ENCODE measurements around the gene RPSA.

Gene RPSA

GRCh38 chr3:39427506-39427905, 21.0 kb downstream of the RPSA start:
- H3K79me2 ChIP-seq (ENCODE audit: insufficient read depth, low read length), result no peaks in the 10 kb centered on the region
- H3K36me3 ChIP-seq (ENCODE audit: insufficient read depth, low read length), result no peaks in the 10 kb centered on the region
- no peak overlapping the region for H2AFZ ChIP-seq (ENCODE audit: low read length)
- H3K9ac ChIP-seq (ENCODE audit: low read depth, low read length, poor library complexity, severe bottlenecking), result no peak overlapping the region
- no peaks in the 10 kb centered on the region for H3K9me2 ChIP-seq (replicated peaks; ENCODE audit: low read depth, low read length)
- no peaks in the 10 kb centered on the region for H4K20me1 ChIP-seq (ENCODE audit: insufficient read depth, low read length, poor library complexity, severe bottlenecking)
- no peak overlapping the region for H3K4me3 ChIP-seq (ENCODE audit: low read length, poor library complexity, severe bottlenecking)
- no peaks in the 10 kb centered on the region for H3K4me1 ChIP-seq (ENCODE audit: insufficient read depth, low read length, poor library complexity, severe bottlenecking)
- no peaks in the 10 kb centered on the region for H3K9me3 ChIP-seq (ENCODE audit: insufficient read depth, low read depth, low read length)
- no peaks in the 10 kb centered on the region for H3F3A ChIP-seq (ENCODE audit: low read depth)
- no peak overlapping the region for H3K4me2 ChIP-seq (ENCODE audit: low read depth, low read length, poor library complexity, severe bottlenecking)
- TF ChIP-seq CTCF (conservative IDR thresholded peaks at IDR 0.05; ENCODE audit: low read length) (no peak), EZH2phosphoT487 (IDR thresholded peaks at IDR 0.05; ENCODE audit: borderline replicate concordance) (no peak)
- H3K27me3 ChIP-seq (ENCODE audit: insufficient read depth, low read length, poor library complexity, severe bottlenecking), result no peaks in the 10 kb centered on the region

- Histone ChIP-seq H3K4me2 (ENCODE audit: low read depth, low read length, poor library complexity, severe bottlenecking) (no peak overlapping the region), H4K20me1 (ENCODE audit: insufficient read depth, low read length, poor library complexity, severe bottlenecking) (no peaks in the 10 kb centered on the region), H3K27me3 (ENCODE audit: insufficient read depth, low read length, poor library complexity, severe bottlenecking) (no peaks in the 10 kb centered on the region), H3K9ac (ENCODE audit: low read depth, low read length, poor library complexity, severe bottlenecking) (no peak overlapping the region), H3F3A (ENCODE audit: low read depth) (no peaks in the 10 kb centered on the region), H3K4me1 (ENCODE audit: insufficient read depth, low read length, poor library complexity, severe bottlenecking) (no peaks in the 10 kb centered on the region), H3K4me3 (ENCODE audit: low read length, poor library complexity, severe bottlenecking) (no peak overlapping the region), H2AFZ (ENCODE audit: low read length) (no peak overlapping the region), H3K79me2 (ENCODE audit: insufficient read depth, low read length) (no peaks in the 10 kb centered on the region), H3K9me2 (replicated peaks; ENCODE audit: low read depth, low read length) (no peaks in the 10 kb centered on the region), H3K36me3 (ENCODE audit: insufficient read depth, low read length) (no peaks in the 10 kb centered on the region), H3K9me3 (ENCODE audit: insufficient read depth, low read depth, low read length) (no peaks in the 10 kb centered on the region)
- TF ChIP-seq CTCF (conservative IDR thresholded peaks at IDR 0.05; ENCODE audit: low read length) (no peak), EZH2phosphoT487 (IDR thresholded peaks at IDR 0.05; ENCODE audit: borderline replicate concordance) (no peak)
Observed at GRCh38 chr3:39428745-39429201, 22.3 kb downstream of the RPSA start.

GRCh38 chr3:39429466-39429865, 22.9 kb downstream of the RPSA start:
- Histone ChIP-seq H3K9ac (ENCODE audit: low read depth, low read length, poor library complexity, severe bottlenecking) (no peak overlapping the region), H3K9me3 (ENCODE audit: insufficient read depth, low read depth, low read length) (no peaks in the 10 kb centered on the region), H3K4me1 (ENCODE audit: insufficient read depth, low read length, poor library complexity, severe bottlenecking) (no peaks in the 10 kb centered on the region), H3F3A (ENCODE audit: low read depth) (no peaks in the 10 kb centered on the region), H3K4me2 (ENCODE audit: low read depth, low read length, poor library complexity, severe bottlenecking) (no peak overlapping the region), H3K27me3 (ENCODE audit: insufficient read depth, low read length, poor library complexity, severe bottlenecking) (no peaks in the 10 kb centered on the region), H3K79me2 (ENCODE audit: insufficient read depth, low read length) (no peaks in the 10 kb centered on the region), H3K4me3 (ENCODE audit: low read length, poor library complexity, severe bottlenecking) (no peak overlapping the region), H4K20me1 (ENCODE audit: insufficient read depth, low read length, poor library complexity, severe bottlenecking) (no peaks in the 10 kb centered on the region), H3K36me3 (ENCODE audit: insufficient read depth, low read length) (no peaks in the 10 kb centered on the region), H2AFZ (ENCODE audit: low read length) (no peak overlapping the region), H3K9me2 (replicated peaks; ENCODE audit: low read depth, low read length) (no peaks in the 10 kb centered on the region)
- TF ChIP-seq EZH2phosphoT487 (IDR thresholded peaks at IDR 0.05; ENCODE audit: borderline replicate concordance) (no peak), CTCF (conservative IDR thresholded peaks at IDR 0.05; ENCODE audit: low read length) (no peak)
